Measurements from ENCODE around the gene GPR160. TPM values are rescaled to one million over a fixed set of nuclear protein-coding genes. Genes with fewer than 3 reads are reported as not detected.

Gene GPR160
- total RNA-seq, 2 experiments from 2014 or later: 6.1 to 6.2 TPM

DNA sequence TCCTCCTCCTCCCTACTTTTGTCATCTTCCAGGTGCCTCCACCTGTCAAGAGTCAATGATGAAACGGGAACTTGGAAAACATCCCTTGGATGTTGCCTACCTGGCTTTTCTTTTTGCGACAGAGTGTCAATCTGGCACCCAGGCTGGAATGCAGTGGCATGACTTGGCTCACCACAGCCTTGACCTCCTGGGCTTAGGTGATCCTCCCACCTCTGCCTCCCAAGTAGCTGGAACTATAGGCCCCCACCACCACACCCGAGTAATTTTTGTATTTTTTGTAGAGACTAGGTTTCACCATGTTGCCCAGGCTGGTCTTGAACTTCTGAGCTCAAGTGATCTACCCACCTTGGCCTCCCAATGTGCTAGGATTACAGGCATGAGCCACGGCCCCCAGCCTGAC lies 42.8 kb downstream of the GPR160 start:
- POLR2A ChIA-PET: no interaction called here

DNA sequence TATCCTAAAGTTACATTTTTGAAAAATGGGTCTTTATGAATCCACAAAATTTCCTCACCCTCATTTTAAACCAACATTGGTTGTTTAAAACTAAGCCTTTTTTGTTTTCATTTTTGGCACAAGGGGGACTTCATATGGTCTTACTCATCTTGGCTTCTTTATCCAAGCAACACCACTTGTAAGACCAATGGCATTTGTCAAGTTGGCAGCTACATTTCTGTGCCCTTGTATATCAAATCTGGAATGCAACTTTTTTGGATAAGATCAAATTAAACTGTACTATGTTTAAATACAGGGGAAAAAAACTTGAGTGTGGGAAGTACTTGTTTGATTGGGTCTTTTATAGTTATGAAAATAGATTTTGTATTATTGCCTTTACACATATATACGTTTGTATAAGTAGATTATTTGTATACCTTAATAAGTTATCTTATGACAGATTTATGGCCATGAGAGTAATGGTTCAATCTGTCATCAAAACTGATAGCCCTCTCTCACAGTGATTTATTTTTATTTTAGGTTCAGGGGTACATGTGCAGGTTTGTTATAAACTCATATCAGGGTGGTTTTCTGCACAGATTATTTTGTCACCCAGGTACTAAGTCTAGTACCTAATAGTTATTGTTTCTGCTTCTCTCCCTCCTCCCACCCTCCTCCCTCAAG lies 43.4 kb downstream of the GPR160 start:
- ChIA-PET CTCF (no interaction called here), POLR2A (no interaction called here)
- H3K27ac Mint-ChIP-seq: no peak overlapping the region
- peaks cover 22% of the 10 kb centered on the region for H3K36me3 Mint-ChIP-seq (ENCODE audit: low read depth)
- H3K4me3 Mint-ChIP-seq: no peak overlapping the region
- H3K9me3 Mint-ChIP-seq: no peaks in the 10 kb centered on the region
- no peaks in the 10 kb centered on the region for H3K4me1 Mint-ChIP-seq
- H3K27me3 Mint-ChIP-seq: no peaks in the 10 kb centered on the region
- no peak for DNase-seq

More for the DNA sequence above, 42.8 kb downstream of the GPR160 start:
- DNase-seq: no peak
- CTCF ChIA-PET: no interaction called here
- H3K4me3 Mint-ChIP-seq: no peak overlapping the region
- no peak overlapping the region for H3K27ac Mint-ChIP-seq
- no peaks in the 10 kb centered on the region for H3K4me1 Mint-ChIP-seq
- H3K36me3 Mint-ChIP-seq (ENCODE audit: low read depth): peaks cover 18% of the 10 kb centered on the region
- no peaks in the 10 kb centered on the region for H3K9me3 Mint-ChIP-seq
- H3K27me3 Mint-ChIP-seq: no peaks in the 10 kb centered on the region

DNA sequence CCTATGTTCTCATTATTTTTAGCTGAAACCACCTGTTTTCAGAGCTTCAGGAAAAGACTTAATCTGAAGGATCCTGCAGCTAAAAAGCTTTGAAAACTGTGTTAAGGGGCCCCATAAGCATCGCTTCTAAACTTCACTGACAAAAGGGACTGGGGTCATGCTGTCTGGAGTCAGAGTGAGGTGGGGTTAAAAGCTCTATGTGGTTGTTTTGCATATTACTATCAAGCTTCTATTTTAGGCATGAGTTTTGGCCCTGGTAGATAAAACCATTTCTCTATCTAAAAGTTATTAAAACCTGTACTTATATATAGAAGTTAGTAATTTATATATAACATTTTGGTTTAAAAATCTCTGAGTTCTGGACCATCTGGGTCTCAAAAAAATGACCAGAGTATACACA lies 45.5 kb downstream of the GPR160 start:
- DNase-seq: no peak
- CTCF ChIA-PET: no interaction called here
- Mint-ChIP-seq H3K4me1 (no peaks in the 10 kb centered on the region), H3K27me3 (no peaks in the 10 kb centered on the region), H3K4me3 (no peak overlapping the region), H3K27ac (no peak overlapping the region), H3K36me3 (ENCODE audit: low read depth) (peaks cover 23% of the 10 kb centered on the region), H3K9me3 (no peaks in the 10 kb centered on the region)
- POLR2A ChIA-PET: no interaction called here

DNA sequence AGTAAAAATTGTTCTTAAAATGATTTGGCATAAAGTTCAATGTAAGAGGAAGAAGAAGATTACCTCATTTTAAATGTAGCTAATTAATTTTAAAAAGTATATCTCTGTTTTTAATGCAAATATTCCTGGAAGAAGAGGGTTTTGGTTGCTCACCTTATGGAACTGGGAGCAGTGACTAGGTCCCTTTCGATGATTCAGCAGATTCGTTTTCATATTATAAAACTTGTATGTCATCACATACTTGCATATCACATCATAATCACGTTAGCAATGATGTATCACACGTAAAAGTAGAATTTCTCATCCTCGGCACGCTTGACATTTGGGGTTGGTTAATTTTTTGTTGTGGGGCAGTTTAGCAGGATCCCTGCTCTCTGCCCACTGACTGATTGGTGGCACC lies 47.6 kb downstream of the GPR160 start:
- H3K27ac Mint-ChIP-seq: peak overlapping the region; percentile 1
- peaks cover 27% of the 10 kb centered on the region for H3K36me3 Mint-ChIP-seq (ENCODE audit: low read depth)
- POLR2A ChIA-PET: no interaction called here
- H3K27me3 Mint-ChIP-seq: no peaks in the 10 kb centered on the region
- no peaks in the 10 kb centered on the region for H3K4me1 Mint-ChIP-seq
- no peak for DNase-seq
- CTCF ChIA-PET: no interaction called here
- no peaks in the 10 kb centered on the region for H3K9me3 Mint-ChIP-seq
- no peak overlapping the region for H3K4me3 Mint-ChIP-seq

DNA sequence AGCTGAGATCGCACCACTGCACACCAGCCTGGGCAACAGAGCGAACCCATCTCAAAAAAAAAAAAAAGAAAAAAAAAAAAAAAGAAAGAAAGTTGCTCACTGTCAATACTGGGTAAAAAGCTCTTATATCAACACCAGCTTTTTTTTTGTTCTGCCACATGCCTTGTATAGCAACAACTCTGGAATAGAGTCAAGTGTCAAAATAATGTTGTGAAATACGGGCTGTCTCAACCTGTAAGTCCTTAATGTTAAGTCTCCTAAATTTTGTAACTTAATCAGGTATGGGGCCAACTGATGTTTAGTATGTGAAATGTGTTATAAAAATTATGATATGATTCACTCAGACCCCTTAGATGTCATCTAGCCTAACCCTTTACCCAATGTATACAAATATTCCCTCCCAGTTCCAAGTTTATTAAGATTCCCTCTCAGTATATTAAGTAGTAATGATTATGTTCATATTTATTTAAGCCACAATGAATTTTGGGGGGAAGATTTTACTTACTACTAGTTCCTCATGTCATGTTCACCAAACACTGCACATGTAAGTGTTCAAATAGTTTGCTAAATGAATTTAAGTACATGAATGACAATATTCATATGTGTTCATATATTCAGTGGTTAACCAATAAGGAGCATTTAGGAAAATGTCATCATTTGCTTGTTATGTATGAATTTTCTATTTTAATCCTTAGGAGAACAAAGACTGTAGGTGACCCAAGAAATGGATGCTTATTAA lies 52.2 kb downstream of the GPR160 start:
- no peak for DNase-seq
- no peaks in the 10 kb centered on the region for H3K9me3 Mint-ChIP-seq
- H3K4me3 Mint-ChIP-seq: no peak overlapping the region
- no peaks in the 10 kb centered on the region for H3K27me3 Mint-ChIP-seq
- no peaks in the 10 kb centered on the region for H3K4me1 Mint-ChIP-seq
- ChIA-PET POLR2A (no interaction called here), CTCF (interaction anchor here (0.6 to 1.6 kb wide), 4 partner anchors 19 to 136 kb away, joined by 3 to 4 read pairs (median 3); no protein-coding TSS in a partner anchor)
- no peak overlapping the region for H3K27ac Mint-ChIP-seq
- peaks cover 51% of the 10 kb centered on the region for H3K36me3 Mint-ChIP-seq (ENCODE audit: low read depth)

DNA sequence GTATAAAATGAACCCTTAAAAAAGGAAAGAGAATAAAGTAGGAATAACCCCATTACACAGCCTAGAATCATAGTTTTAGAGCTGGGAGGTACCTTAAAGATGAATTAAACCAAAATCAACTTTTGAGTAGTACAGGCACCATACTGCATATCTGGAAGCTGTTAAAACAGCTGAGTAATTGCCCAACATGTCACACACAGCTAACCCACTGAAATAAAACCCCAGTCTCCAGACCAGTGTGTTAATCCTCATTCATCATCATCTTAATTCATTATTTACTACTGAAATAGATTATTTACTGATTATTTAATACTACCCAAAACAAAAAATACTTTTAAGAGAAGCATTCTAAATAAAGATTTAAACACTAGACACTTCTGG lies 52.8 kb downstream of the GPR160 start:
- H3K36me3 Mint-ChIP-seq (ENCODE audit: low read depth): peaks cover 54% of the 10 kb centered on the region

DNA sequence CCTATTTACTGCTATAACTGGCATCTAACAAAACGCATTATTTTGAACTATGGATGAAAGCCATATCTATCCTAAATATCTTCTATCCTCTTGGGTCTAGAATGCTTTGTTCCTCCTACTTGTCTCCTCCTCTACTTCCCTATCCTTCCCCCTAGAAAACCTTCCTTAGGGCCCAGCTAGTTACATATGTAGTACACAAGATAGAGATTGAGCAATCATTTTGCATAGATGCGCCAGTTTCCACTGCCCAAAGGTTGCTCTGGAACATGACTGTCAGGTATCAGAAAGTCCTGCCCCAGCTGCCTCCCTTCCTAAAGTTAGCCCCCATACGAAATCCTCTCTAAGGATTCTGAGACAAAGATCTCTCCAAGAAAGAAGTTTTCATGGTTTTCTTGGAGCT lies 55.1 kb downstream of the GPR160 start:
- Mint-ChIP-seq H3K9me3 (no peaks in the 10 kb centered on the region), H3K36me3 (ENCODE audit: low read depth) (peaks cover 63% of the 10 kb centered on the region), H3K27ac (no peak overlapping the region), H3K27me3 (no peaks in the 10 kb centered on the region), H3K4me3 (no peak overlapping the region), H3K4me1 (no peaks in the 10 kb centered on the region)
- POLR2A ChIA-PET: no interaction called here
- no peak for DNase-seq
- CTCF ChIA-PET: no interaction called here

More for the DNA sequence above, 52.8 kb downstream of the GPR160 start:
- H3K4me3 Mint-ChIP-seq: no peak overlapping the region
- H3K9me3 Mint-ChIP-seq: no peaks in the 10 kb centered on the region
- no peaks in the 10 kb centered on the region for H3K27me3 Mint-ChIP-seq
- no peak overlapping the region for H3K27ac Mint-ChIP-seq
- POLR2A ChIA-PET: no interaction called here
- CTCF ChIA-PET: interaction anchor here (0.6 kb wide), 1 partner anchor 58 kb away, joined by 3 read pairs; no protein-coding TSS in a partner anchor
- no peaks in the 10 kb centered on the region for H3K4me1 Mint-ChIP-seq
- DNase-seq: no peak

DNA sequence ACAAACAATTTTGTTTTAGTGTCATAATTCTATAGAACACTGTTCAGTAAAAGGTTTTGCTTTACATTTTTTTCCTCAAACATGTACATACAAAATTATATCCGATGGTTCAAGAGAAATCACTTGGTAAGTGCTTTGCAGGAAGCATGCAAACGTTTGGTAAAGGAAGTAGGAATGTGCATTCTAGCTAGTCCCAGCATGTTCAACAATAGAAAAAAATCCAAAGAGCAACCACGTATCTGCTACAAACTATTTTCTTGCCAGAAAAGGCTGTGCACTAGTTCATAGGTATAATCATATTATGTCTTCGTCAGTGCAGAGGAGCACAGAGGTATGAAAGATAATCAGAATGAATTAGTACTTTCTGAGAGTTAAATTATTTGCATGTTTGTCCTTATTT lies 58.0 kb downstream of the GPR160 start:
- Mint-ChIP-seq H3K4me3 (no peak overlapping the region), H3K36me3 (ENCODE audit: low read depth) (peaks cover 75% of the 10 kb centered on the region), H3K4me1 (peaks cover 7% of the 10 kb centered on the region), H3K27me3 (no peaks in the 10 kb centered on the region), H3K9me3 (no peaks in the 10 kb centered on the region), H3K27ac (no peak overlapping the region)
- no peak for DNase-seq
- ChIA-PET CTCF (interaction anchor here (1.0 kb wide), 1 partner anchor 58 kb away, joined by 3 read pairs; no protein-coding TSS in a partner anchor), POLR2A (no interaction called here)

DNA sequence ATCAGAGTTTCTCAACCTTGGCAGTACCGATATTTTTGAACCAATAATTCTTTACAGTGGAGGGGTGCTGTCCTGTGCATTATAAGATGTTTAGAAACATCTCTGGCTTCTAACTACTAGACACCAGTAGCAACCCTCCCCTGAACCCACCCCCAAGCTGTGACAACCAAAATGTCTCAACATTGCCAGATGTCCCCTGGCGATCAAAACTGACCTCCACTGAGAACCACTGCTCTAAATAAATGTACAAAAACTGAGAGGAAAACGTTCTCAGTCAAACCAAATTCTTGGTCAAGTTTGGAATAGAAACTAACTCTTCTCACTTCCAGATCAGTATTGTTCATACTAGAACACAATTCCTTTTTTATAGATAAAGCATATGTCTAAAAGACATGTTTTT lies 58.5 kb downstream of the GPR160 start:
- DNase-seq: no peak
- no peaks in the 10 kb centered on the region for H3K9me3 Mint-ChIP-seq
- no peak overlapping the region for H3K4me3 Mint-ChIP-seq
- H3K27ac Mint-ChIP-seq: no peak overlapping the region
- H3K4me1 Mint-ChIP-seq: peaks cover 7% of the 10 kb centered on the region
- POLR2A ChIA-PET: no interaction called here
- no peaks in the 10 kb centered on the region for H3K27me3 Mint-ChIP-seq
- H3K36me3 Mint-ChIP-seq (ENCODE audit: low read depth): peaks cover 75% of the 10 kb centered on the region
- CTCF ChIA-PET: no interaction called here

DNA sequence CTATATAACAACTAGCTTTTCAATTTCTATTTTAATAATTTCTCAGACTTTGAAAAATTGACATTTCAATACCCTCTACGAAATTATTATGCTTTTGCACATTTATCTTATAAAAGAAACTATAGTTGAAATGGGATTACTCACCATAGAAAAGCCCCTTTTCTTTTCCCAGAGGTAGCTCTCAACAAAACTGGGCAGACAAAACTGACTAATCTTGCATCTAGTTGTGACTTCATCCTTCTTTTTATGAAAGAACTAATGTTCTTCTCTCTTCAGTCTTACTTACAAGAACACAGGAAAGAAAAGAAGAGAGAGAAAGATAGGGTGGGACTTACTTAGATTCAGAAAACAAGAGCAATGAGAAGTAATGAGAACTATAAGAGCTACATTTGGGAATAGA lies 61.0 kb downstream of the GPR160 start:
- POLR2A ChIA-PET: no interaction called here
- no peak overlapping the region for H3K27ac Mint-ChIP-seq
- H3K4me3 Mint-ChIP-seq: no peak overlapping the region
- H3K9me3 Mint-ChIP-seq: no peaks in the 10 kb centered on the region
- H3K4me1 Mint-ChIP-seq: peaks cover 7% of the 10 kb centered on the region
- H3K27me3 Mint-ChIP-seq: no peaks in the 10 kb centered on the region
- DNase-seq: no peak
- H3K36me3 Mint-ChIP-seq (ENCODE audit: low read depth): peaks cover 73% of the 10 kb centered on the region
- CTCF ChIA-PET: interaction anchor here (0.6 to 1.6 kb wide), 4 partner anchors 18 to 768 kb away, joined by 3 to 5 read pairs (median 4); no protein-coding TSS in a partner anchor

DNA sequence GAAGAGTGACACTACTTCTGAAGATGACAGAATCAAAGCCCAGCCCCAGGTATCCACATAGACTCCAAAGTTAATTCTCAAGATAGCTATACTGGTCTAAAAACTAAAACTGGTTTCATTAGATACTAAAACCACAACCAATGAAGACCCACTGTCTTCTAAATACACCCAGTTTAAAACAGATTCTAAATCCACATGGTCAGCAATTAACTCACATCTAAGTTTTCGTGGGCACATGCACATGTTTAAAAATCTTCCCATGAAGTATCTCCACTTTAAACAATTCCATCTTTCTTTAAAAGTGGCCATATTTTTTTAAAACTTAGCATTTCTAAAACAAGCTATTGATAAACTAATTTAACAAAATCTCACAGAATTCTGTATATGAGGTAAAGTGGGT lies 63.1 kb downstream of the GPR160 start:
- H3K4me3 Mint-ChIP-seq: no peak overlapping the region
- H3K36me3 Mint-ChIP-seq (ENCODE audit: low read depth): peaks cover 60% of the 10 kb centered on the region
- no peak overlapping the region for H3K27ac Mint-ChIP-seq
- no peak for DNase-seq
- POLR2A ChIA-PET: no interaction called here
- peaks cover 7% of the 10 kb centered on the region for H3K4me1 Mint-ChIP-seq
- H3K27me3 Mint-ChIP-seq: no peaks in the 10 kb centered on the region
- H3K9me3 Mint-ChIP-seq: no peaks in the 10 kb centered on the region
- CTCF ChIA-PET: interaction anchor here (0.9 kb wide), 1 partner anchor 12 kb away, joined by 4 read pairs; no protein-coding TSS in a partner anchor

DNA sequence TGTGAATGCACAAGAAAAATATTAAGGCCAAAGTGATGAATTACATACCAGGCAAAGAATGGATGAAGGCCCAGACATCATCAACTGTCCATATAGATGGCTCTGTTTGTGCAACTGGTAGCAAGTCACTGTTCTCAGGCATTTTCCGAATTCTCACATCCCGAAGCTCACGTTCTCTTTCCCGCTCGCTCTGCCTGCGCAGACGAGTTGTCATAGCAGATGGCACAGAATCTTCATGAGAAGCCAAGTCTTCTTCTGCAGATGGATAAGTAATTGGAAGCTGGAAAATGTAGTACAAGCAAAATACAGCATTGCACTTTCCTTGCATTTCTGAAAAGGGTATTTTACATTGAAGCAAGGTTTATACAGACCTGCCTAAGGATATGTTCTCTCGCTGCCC lies 64.6 kb downstream of the GPR160 start:
- H3K36me3 Mint-ChIP-seq (ENCODE audit: low read depth): peaks cover 48% of the 10 kb centered on the region
- DNase-seq: no peak
- ChIA-PET CTCF (no interaction called here), POLR2A (no interaction called here)
- H3K4me3 Mint-ChIP-seq: no peak overlapping the region
- no peak overlapping the region for H3K27ac Mint-ChIP-seq
- no peaks in the 10 kb centered on the region for H3K9me3 Mint-ChIP-seq
- H3K4me1 Mint-ChIP-seq: peaks cover 7% of the 10 kb centered on the region
- no peaks in the 10 kb centered on the region for H3K27me3 Mint-ChIP-seq

DNA sequence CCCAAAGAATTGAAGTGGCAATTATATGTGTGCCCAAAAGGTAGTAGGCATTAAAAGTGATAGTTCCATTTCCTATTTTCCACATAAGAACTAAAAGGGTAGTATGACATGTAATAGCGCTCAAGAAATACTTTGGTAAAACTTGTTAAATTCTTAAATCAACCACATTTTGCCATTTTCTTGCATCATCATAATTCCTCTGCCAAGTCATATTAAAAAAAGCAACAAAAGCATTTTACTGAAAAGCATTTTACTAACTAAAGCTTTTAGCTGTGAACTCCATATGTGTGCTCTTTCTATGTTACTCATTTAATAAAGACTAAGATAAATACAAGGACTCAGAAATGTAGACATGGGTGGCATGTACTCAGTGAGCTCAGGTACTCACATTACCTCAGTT lies 70.1 kb downstream of the GPR160 start:
- Mint-ChIP-seq H3K27ac (no peak overlapping the region), H3K36me3 (ENCODE audit: low read depth) (peaks cover 48% of the 10 kb centered on the region), H3K4me3 (no peak overlapping the region), H3K4me1 (peaks cover 15% of the 10 kb centered on the region), H3K27me3 (no peaks in the 10 kb centered on the region), H3K9me3 (peaks cover 2% of the 10 kb centered on the region)
- ChIA-PET CTCF (no interaction called here), POLR2A (no interaction called here)
- DNase-seq: no peak

DNA sequence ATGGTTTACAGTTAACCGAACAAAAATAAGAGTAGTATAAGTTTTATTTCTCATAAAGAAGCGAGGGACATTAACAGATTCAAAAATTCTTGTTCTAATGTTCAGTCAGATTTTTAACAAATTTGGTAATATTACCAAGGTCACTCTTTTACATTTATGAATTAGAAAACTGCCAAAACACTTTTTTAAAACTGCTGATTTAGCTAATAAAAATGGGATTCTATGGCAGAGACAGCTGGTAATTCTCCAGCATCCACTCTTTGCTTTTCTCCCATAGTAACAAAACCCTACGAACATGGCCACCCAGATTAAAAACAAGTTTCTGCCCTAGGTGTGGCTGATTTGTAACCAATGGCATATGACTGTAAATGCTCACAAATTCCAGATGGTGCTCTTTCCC lies 71.2 kb downstream of the GPR160 start:
- Mint-ChIP-seq H3K27ac (no peak overlapping the region), H3K4me3 (no peak overlapping the region), H3K9me3 (peaks cover 2% of the 10 kb centered on the region), H3K27me3 (no peaks in the 10 kb centered on the region), H3K4me1 (peaks cover 17% of the 10 kb centered on the region), H3K36me3 (ENCODE audit: low read depth) (peaks cover 53% of the 10 kb centered on the region)
- ChIA-PET POLR2A (no interaction called here), CTCF (no interaction called here)
- DNase-seq: no peak
